OCI-M2 (cell line): Measurements from ENCODE around the gene MYBPC1.

Source experiments
- DNase-seq: peaks from one replicate; lab custom pipeline; 2025; ENCODE audit not compliant: unreplicated experiment; lab: John Stamatoyannopoulos, UW

Gene MYBPC1

DNA sequence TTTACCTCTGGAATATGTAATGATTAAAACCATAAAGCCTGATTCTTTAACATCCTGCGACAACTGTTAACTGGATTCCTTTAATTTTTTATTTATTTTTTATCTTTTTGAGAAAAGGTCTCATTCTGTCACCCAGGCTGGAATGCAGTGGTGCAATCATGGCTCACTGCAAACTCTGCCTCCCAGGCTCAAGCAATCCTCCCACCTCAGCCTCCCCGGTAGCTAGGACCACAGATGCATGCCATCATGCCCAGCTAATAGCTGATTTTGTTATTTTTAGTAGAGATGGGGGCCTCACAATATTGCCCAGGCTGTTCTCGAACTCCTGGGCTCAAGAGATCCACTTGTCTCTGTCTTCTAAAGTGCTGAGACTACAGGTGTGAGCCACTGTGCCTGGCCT lies 3.7 kb downstream of the MYBPC1 start:
- no peak for DNase-seq

- DNase-seq: no peak
Observed at GRCh38 chr12:101599311-101599710, 4.5 kb downstream of the MYBPC1 start.

DNA sequence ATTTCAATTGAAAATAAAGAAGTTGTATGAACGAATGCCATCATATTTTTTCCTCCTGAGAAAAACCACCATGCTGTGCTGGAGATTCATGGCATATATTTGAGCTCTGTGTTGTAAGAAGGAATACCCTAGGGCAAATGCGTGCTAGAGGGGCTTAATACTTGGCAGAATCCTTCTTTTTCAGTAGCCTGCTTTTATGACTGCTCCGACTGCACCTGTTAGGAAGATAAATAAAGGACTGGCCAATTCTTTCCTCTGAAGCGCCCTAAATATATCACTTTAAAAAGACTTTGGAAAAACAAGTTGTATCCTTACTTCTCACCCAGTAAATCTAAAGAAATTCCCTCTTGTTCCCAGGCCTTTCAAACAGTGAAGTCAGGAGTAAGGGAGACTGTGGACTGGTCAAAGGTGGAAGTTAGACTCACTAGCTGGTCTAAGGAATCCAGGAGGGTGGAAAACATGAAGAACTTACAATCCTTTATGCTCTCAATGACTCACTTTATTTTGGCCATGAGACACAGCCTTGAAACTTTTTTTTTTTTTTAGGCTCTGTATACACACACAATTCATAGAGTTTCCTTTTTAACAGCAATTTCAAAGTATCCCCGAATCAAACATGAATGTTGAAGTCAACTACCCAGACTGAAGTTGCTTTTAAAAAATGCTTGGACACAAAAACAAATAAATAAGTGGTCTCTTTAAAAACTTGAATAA lies 5.2 kb downstream of the MYBPC1 start:
- DNase-seq: no peak

DNA sequence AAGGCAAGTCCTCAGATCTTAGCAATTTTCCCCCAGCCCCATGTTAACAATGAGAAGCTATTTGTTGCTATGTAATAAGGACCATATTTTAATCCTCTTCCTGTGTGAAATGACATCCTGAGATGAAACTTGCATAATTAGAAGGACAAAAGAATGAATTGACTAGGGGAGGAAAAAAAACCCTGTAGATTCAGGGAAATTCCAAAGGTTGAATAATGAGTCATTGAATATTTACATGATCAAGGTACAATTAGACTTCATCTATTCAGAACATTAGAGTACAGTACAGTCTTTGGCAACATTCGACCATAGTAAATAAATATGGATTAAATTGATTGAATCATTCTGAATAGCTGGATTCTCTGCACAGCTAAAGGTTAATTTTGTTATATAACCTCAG lies 9.4 kb downstream of the MYBPC1 start:
- DNase-seq: no peak

- no peak for DNase-seq
Observed at GRCh38 chr12:101607894-101608293, 13.1 kb downstream of the MYBPC1 start.

- no peak for DNase-seq
Observed at GRCh38 chr12:101608301-101609133, 13.7 kb downstream of the MYBPC1 start.

GRCh38 chr12:101609198-101609597 lies 14.4 kb downstream of the MYBPC1 start:
- DNase-seq: no peak

GRCh38 chr12:101612160-101612916 lies 17.6 kb downstream of the MYBPC1 start:
- DNase-seq: no peak

GRCh38 chr12:101616027-101616494 lies 21.3 kb downstream of the MYBPC1 start:
- no peak for DNase-seq

GRCh38 chr12:101619026-101619786 lies 24.4 kb downstream of the MYBPC1 start:
- DNase-seq: no peak

DNA sequence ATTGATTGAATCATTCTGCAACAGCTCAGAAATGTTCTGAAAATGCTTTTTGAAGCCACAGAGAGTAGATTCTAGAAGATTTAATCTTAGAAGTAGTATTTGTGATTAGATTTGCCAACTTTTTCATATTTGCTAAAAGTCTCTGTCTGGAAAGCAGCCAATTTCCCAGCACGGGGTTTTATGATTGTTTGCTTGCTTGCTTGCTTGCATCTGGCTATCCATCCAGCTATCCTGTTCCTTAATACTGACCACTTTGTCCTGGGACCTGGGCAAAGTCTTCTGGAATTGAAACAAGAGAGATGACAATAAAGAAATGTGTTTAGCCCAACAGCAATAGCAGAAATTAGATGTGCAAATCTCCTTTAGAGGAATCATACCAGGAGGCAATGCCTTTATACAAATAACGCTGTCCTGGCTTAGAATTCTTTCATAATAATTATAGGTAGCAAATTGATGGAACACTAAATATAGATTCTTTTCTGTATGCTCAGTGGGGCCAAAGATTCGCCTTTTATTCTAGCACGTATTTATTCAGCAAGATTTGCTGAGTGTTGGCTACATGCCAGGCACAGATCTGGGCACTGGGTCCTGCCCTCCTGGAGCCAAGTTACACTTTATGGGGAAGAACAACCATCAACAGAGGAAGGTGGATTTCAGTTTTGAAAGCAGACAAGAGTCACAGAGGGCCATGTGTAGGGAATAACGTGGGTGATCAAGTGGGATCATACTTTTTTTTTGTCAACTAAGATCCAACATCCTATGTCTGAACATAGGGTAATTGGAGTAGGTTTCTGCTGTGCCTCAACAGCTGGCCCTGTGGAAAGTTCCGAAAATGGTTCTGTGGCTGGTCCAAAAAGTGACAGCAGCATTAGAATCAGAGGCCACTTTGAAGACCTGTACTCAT lies 25.3 kb downstream of the MYBPC1 start:
- DNase-seq: no peak

GRCh38 chr12:101620762-101621133 lies 26.0 kb downstream of the MYBPC1 start:
- no peak for DNase-seq

- DNase-seq: no peak
Observed at GRCh38 chr12:101628676-101629075, 33.9 kb downstream of the MYBPC1 start.

- no peak for DNase-seq
Observed at GRCh38 chr12:101634724-101635123, 40.0 kb downstream of the MYBPC1 start.

GRCh38 chr12:101637936-101638335 lies 43.2 kb downstream of the MYBPC1 start:
- DNase-seq: no peak

DNA sequence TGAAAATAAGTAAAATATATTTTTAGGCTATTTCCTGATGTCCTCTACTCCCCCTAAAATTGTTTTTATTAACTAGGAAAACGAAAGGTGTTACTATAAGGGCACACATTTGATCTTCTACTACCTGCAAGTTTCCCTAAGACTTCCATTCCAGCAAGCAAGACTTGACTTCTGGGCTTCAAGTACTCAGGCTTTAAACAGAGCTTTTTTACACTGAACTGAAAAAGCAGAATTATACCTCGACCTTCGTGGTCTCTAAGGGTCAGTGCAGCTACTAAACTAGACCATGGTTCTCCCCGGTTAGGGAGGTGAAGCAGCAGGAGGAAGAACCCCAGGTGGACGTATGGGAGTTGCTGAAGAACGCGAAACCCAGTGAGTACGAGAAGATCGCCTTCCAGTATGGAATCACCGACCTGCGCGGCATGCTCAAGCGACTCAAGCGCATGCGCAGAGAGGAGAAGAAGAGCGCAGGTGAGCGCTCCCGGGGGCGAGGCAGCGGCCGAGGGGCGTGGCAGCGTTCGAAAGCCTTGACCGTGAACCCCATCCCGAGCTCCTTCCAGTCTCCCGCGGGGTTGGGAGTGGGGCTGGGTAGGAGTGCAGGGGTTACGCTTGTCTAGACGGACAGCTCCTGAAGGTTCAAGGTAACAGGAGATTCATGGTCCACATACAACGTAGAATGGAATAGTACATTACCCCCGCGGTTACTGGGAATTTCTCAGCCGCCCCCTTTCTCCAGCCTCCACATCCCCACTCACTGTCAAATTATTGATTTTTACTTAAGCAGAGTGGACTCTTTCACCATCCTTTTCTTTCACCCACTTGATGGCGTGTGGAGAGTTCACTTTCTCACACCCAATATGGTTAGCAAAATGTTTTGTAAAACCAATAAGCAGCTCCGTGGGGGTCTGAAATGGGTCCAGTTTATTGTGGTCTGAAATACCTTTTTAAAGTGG lies 47.6 kb downstream of the MYBPC1 start:
- DNase-seq: no peak

DNA sequence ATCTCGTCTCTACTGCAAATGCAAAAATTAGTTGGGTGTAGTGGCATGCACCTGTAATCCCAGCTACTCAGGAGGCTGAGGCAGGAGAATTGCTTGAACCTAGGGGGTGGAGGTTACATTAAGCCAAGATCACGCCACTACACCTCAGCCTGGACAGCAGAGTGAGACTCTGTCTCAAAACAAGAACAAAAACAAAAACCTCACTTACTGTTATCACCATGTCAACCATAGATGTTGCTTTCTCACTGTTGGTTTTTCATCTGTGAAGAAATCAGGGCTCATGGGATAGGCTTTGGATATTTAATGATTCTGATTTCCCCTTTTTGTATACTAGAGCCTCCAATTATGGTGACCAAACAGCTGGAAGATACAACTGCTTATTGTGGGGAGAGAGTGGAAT lies 52.9 kb downstream of the MYBPC1 start:
- DNase-seq: no peak

- no peak for DNase-seq
Observed at GRCh38 chr12:101648195-101648594, 53.4 kb downstream of the MYBPC1 start.
